Endodermal cell (in vitro differentiated cells): ENCODE results near the gene RANGRF. TPM values are rescaled to one million over a fixed set of nuclear protein-coding genes. Genes with fewer than 3 reads are reported as not detected.
A peak's percentile ranks its signal among the peaks of the same experiment; 100 is the strongest.

Experiments used
- DNase-seq: peaks from one replicate; pipeline ENCODE4 v3.0.0-alpha.2; 2017
- H3K27ac ChIP-seq: 2 replicates; pipeline ENCODE4 v1.5.1; 2013; ENCODE audit warnings: mild to moderate bottlenecking, low read depth, low read length, moderate library complexity
- H3K27me3 ChIP-seq: 2 replicates; pipeline ENCODE4 v1.6.1; 2013; ENCODE audit warnings: mild to moderate bottlenecking, low read length, moderate library complexity; ENCODE audit not compliant: insufficient read depth, control insufficient read depth, poor library complexity, severe bottlenecking
- H3K36me3 ChIP-seq: 2 replicates; pipeline ENCODE4 v1.7.0; 2013; ENCODE audit warnings: mild to moderate bottlenecking, low read length, moderate library complexity; ENCODE audit not compliant: control insufficient read depth, insufficient read depth
- H3K4me1 ChIP-seq: one replicate; pipeline ENCODE4 v1.7.0; 2013; ENCODE audit warnings: low read length; ENCODE audit not compliant: control insufficient read depth, insufficient read depth
- H3K4me3 ChIP-seq: 2 replicates; pipeline ENCODE4 v1.5.1; 2013; ENCODE audit warnings: mild to moderate bottlenecking, low read length, moderate library complexity
- H3K9ac ChIP-seq: 2 replicates; pipeline ENCODE4 v1.6.1; 2013; ENCODE audit warnings: mild to moderate bottlenecking, low read length, moderate library complexity; ENCODE audit not compliant: poor library complexity, severe bottlenecking; ENCODE audit errors: extremely low read depth
- H3K9me3 ChIP-seq: 2 replicates; pipeline ENCODE4 v1.6.1; 2013; ENCODE audit warnings: mild to moderate bottlenecking, low read length, moderate library complexity; ENCODE audit not compliant: control insufficient read depth
- H3K27ac Mint-ChIP-seq: 2 replicates; pipeline ENCODE4 v1.8.0; 2020; ENCODE audit warnings: mixed read lengths
- H3K27me3 Mint-ChIP-seq: 2 replicates; pipeline ENCODE4 v1.8.0; 2021; ENCODE audit warnings: mild to moderate bottlenecking, mixed read lengths; ENCODE audit not compliant: insufficient read depth
- H3K36me3 Mint-ChIP-seq: 2 replicates; pipeline ENCODE4 v1.8.0; 2020; ENCODE audit warnings: low read depth, mixed read lengths
- H3K4me1 Mint-ChIP-seq: 2 replicates; pipeline ENCODE4 v1.8.0; 2020; ENCODE audit warnings: mixed read lengths
- H3K4me3 Mint-ChIP-seq: 2 replicates; pipeline ENCODE4 v1.8.0; 2020; ENCODE audit warnings: mild to moderate bottlenecking, moderate library complexity, mixed read lengths
- H3K9me3 Mint-ChIP-seq: 2 replicates; pipeline ENCODE4 v1.8.0; 2020; ENCODE audit warnings: mild to moderate bottlenecking, mixed read lengths
- WGBS, 2 experiments: methylation state at CpG; one replicate each; pipeline versions ENCODE4 v1.1.5 to v1.1.7; 2013; ENCODE audit warnings: missing lambda C conversion rate in 2 of 2, mixed read lengths in 1 of 2; ENCODE audit not compliant: insufficient coverage in 1 of 2, insufficient read length in 1 of 2; 5-methylcytosine and 5-hydroxymethylcytosine counted together
- total RNA-seq, 2 donors: library from RNA; stranded (reverse); fragmentation: NEBNext Ultra II Directional in 1 of 2; extraction: Animal tissue kit (Norgen Biotek cat#: 25700) in 1 of 2; gene quantifications; 2 replicates in 1 of 2; 3 replicates in 1 of 2; pipeline ENCODE4 v1.2.1, GENCODE V29; 2021
- TF ChIP-seq, protein P1 (sequence below): fragments of 200-600 bp; sonication (generic); conservative IDR thresholded peaks from 2 replicates; pipeline ENCODE4 v1.5.0; 2021; ENCODE audit warnings: antibody characterized with exemption, mild to moderate bottlenecking

RANGRF gene
- total RNA-seq, 2 donors from 2014 or later: 34.0 to 36.3 TPM

DNA sequence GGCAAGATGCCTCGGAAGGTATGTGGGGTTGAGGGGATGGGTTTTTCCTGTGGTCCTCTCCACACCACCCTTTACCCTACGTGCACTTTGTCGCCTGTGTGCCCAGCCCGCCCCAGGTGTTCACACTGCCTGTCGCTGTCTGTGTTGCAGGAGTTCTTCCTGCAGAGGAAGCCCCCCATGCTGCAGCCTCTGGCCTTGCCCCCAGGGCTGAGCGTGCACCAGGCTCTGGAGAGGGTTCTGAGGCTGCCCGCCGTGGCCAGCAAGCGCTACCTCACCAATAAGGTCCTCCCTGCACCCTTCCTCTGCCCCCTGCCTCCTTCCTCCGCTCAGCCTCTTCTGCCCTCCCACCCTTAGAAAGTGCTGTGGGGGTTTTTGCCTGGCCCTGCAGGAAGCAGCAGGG lies 24.1 kb upstream of the RANGRF start:
- Mint-ChIP-seq H3K27me3 (no peaks in the 10 kb centered on the region), H3K9me3 (no peaks in the 10 kb centered on the region), H3K4me1 (no peaks in the 10 kb centered on the region), H3K27ac (no peak overlapping the region), H3K36me3 (peaks cover 69% of the 10 kb centered on the region), H3K4me3 (no peak overlapping the region)
- peaks cover 7% of the 10 kb centered on the region for H3K9me3 ChIP-seq
- H3K4me3 ChIP-seq: no peak overlapping the region
- no peaks in the 10 kb centered on the region for H3K4me1 ChIP-seq
- no peak overlapping the region for H3K27ac ChIP-seq
- TF ChIP-seq, protein P1, sequence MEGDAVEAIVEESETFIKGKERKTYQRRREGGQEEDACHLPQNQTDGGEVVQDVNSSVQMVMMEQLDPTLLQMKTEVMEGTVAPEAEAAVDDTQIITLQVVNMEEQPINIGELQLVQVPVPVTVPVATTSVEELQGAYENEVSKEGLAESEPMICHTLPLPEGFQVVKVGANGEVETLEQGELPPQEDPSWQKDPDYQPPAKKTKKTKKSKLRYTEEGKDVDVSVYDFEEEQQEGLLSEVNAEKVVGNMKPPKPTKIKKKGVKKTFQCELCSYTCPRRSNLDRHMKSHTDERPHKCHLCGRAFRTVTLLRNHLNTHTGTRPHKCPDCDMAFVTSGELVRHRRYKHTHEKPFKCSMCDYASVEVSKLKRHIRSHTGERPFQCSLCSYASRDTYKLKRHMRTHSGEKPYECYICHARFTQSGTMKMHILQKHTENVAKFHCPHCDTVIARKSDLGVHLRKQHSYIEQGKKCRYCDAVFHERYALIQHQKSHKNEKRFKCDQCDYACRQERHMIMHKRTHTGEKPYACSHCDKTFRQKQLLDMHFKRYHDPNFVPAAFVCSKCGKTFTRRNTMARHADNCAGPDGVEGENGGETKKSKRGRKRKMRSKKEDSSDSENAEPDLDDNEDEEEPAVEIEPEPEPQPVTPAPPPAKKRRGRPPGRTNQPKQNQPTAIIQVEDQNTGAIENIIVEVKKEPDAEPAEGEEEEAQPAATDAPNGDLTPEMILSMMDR: no peak
- no peak for DNase-seq
- peaks cover 66% of the 10 kb centered on the region for H3K36me3 ChIP-seq
- H3K9ac ChIP-seq: no peak overlapping the region
- no peaks in the 10 kb centered on the region for H3K27me3 ChIP-seq
- WGBS, 2 experiments: 93 to 100% methylated on average over 4 to 10 of the region's 10 CpGs

DNA sequence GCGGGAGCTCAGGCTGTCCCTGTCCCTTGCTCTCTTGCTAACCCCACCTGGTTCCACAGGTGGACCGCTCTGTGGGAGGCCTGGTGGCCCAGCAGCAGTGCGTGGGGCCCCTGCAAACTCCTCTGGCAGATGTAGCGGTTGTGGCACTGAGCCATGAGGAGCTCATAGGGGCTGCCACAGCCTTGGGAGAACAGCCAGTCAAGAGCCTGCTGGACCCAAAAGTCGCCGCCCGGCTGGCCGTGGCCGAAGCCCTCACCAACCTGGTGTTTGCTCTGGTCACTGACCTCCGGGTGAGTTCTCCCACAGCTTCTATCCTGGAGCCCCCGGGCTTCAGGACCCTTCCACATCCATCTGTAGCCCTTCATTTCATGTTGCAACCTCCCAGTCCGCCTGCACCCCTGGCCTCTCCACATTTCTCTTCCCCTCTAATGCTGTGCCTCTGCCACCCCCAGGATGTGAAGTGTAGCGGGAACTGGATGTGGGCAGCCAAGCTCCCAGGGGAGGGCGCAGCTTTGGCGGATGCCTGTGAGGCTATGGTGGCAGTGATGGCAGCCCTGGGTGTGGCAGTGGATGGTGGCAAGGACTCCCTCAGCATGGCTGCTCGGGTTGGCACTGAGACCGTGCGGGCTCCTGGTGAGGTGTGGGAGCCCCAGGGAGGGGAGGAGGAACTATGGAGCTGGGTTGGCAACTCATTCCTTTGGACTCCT lies 23.5 kb upstream of the RANGRF start:
- Mint-ChIP-seq H3K9me3 (no peaks in the 10 kb centered on the region), H3K36me3 (peaks cover 75% of the 10 kb centered on the region), H3K27me3 (no peaks in the 10 kb centered on the region), H3K4me3 (no peak overlapping the region), H3K27ac (no peak overlapping the region), H3K4me1 (no peaks in the 10 kb centered on the region)
- TF ChIP-seq, protein P1: no peak
- no peak for DNase-seq
- no peaks in the 10 kb centered on the region for H3K27me3 ChIP-seq
- WGBS, 2 experiments: 92% methylated on average over 4 to 18 of the region's 18 CpGs
- H3K4me1 ChIP-seq: no peaks in the 10 kb centered on the region
- peaks cover 63% of the 10 kb centered on the region for H3K36me3 ChIP-seq
- no peak overlapping the region for H3K4me3 ChIP-seq
- H3K9me3 ChIP-seq: peaks cover 5% of the 10 kb centered on the region
- no peak overlapping the region for H3K9ac ChIP-seq
- H3K27ac ChIP-seq: no peak overlapping the region

DNA sequence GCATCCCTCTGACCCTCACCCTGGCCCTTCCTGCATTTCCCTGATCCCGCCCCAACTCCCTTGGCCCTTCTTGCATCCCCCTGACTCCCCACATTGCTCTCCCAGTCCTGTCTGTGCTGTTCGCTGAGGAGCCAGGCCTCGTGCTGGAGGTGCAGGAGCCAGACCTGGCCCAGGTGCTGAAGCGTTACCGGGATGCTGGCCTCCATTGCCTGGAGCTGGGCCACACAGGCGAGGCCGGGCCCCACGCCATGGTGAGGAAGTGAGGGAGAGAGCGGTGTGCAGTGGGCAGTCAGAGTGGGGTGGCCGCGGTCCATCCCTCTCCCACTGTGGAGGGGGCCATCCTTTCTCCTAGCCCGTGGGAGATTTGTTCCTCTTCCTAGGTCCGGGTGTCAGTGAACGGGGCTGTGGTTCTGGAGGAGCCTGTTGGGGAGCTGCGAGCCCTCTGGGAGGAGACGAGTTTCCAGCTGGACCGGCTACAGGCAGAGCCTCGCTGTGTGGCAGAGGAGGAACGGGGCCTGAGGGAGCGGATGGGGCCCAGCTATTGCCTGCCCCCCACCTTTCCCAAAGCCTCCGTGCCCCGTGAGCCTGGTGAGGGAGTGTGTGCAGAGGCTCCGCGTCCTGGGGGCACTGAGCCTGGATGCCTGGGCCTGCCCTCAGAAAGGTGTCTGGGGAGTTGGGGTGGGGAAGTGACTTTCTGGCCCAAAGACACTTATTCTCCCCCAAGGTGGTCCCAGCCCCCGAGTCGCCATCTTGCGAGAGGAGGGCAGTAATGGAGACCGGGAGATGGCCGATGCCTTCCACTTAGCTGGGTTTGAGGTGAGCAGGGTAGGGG lies 21.6 kb upstream of the RANGRF start:
- Mint-ChIP-seq H3K27me3 (no peaks in the 10 kb centered on the region), H3K4me1 (no peaks in the 10 kb centered on the region), H3K27ac (no peak overlapping the region), H3K9me3 (no peaks in the 10 kb centered on the region), H3K36me3 (peaks cover 75% of the 10 kb centered on the region), H3K4me3 (no peak overlapping the region)
- Histone ChIP-seq H3K4me1 (no peaks in the 10 kb centered on the region), H3K36me3 (peaks cover 61% of the 10 kb centered on the region), H3K4me3 (no peak overlapping the region), H3K9ac (no peak overlapping the region), H3K27ac (no peak overlapping the region), H3K27me3 (no peaks in the 10 kb centered on the region), H3K9me3 (no peaks in the 10 kb centered on the region)
- 95 to 96% methylated on average over 16 to 29 of the region's 29 CpGs for WGBS, 2 experiments
- peak; percentile 48 for DNase-seq
- TF ChIP-seq, protein P1: no peak
